Neural cell (in vitro differentiated cells): ENCODE measurements around the gene MEDAG. TPM values are rescaled to one million over a fixed set of nuclear protein-coding genes. Genes with fewer than 3 reads are reported as not detected.

ENCODE experiments used
- polyA plus RNA-seq: library from polyadenylated mRNA; depleted of rRNA; stranded (reverse); fragments of >200 nt; gene quantifications from 2 replicates; pipeline ENCODE4 v1.2.3, GENCODE V29; 2014

MEDAG gene
- polyA plus RNA-seq, 1 donor from 2014 or later = not detected

Other genes with a start within 250 kb of the MEDAG start
- gene ALOX5AP, start 170.7 kb upstream of the MEDAG start, polyA plus RNA-seq = not detected in 2 replicates
- not detected in 2 replicates for gene TEX26, start 26.4 kb downstream of the MEDAG start, polyA plus RNA-seq